Karpas-422 (cell line): ENCODE measurements around the gene IZUMO2. TPM values are rescaled to one million over a fixed set of nuclear protein-coding genes. Genes with fewer than 3 reads are reported as not detected.

Source experiments
- DNase-seq: peaks from one replicate; pipeline ENCODE4 v3.0.0-alpha.2; 2015
- H2AFZ ChIP-seq: fragments of 200-600 bp; sonication (generic); 2 replicates; pipeline ENCODE4 v1.6.1; 2014; ENCODE audit warnings: antibody characterized with exemption, low read length, mixed read lengths
- H3K27ac ChIP-seq: fragments of 200-600 bp; sonication (generic); 2 replicates; pipeline ENCODE4 v1.5.1; 2014; ENCODE audit warnings: mild to moderate bottlenecking, low read length, moderate library complexity
- H3K27me3 ChIP-seq: fragments of 200-600 bp; sonication (generic); 2 replicates; pipeline ENCODE4 v1.6.1; 2014; ENCODE audit warnings: low read length, mixed read lengths
- H3K36me3 ChIP-seq: fragments of 200-600 bp; sonication (generic); 2 replicates; pipeline ENCODE4 v1.6.1; 2014; ENCODE audit warnings: low read length, mixed read lengths; ENCODE audit not compliant: insufficient read depth
- H3K4me1 ChIP-seq: fragments of 200-600 bp; sonication (generic); 2 replicates; pipeline ENCODE4 v1.6.1; 2014; ENCODE audit warnings: mild to moderate bottlenecking, low read length, mixed read lengths
- H3K4me2 ChIP-seq: fragments of 200-600 bp; sonication (generic); 2 replicates; pipeline ENCODE4 v1.6.1; 2014; ENCODE audit warnings: low read length, low read depth, mild to moderate bottlenecking; ENCODE audit not compliant: poor library complexity, severe bottlenecking
- H3K4me3 ChIP-seq: fragments of 200-600 bp; sonication (generic); 2 replicates; pipeline ENCODE4 v1.5.1; 2014; ENCODE audit warnings: mild to moderate bottlenecking, antibody characterized with exemption, low read length, mixed read lengths
- H3K79me2 ChIP-seq: fragments of 200-600 bp; sonication (generic); 2 replicates; pipeline ENCODE4 v1.6.1; 2014; ENCODE audit warnings: mild to moderate bottlenecking, low read length, mixed read lengths
- H3K9ac ChIP-seq: fragments of 200-600 bp; sonication (generic); 2 replicates; pipeline ENCODE4 v1.6.0; 2014; ENCODE audit warnings: low read length
- H3K9me2 ChIP-seq: fragments of 200-600 bp; sonication (generic), shearing (Covaris generic); replicated peaks from 2 replicates; pipeline ENCODE4 v1.6.0; 2014; ENCODE audit warnings: mild to moderate bottlenecking, low read length, moderate library complexity; ENCODE audit not compliant: insufficient read depth
- H3K9me3 ChIP-seq: fragments of 300-700, 200-600 bp; sonication (generic); 2 replicates; pipeline ENCODE4 v1.6.1; 2014; ENCODE audit warnings: low read length, mixed read lengths
- H4K20me1 ChIP-seq: fragments of 200-600 bp; sonication (generic); 2 replicates; pipeline ENCODE4 v1.6.1; 2014; ENCODE audit warnings: mild to moderate bottlenecking, antibody characterized with exemption, low read length, low read depth; ENCODE audit not compliant: insufficient read depth
- total RNA-seq: library from RNA; depleted of rRNA; stranded (reverse); fragments of >200 nt; shearing (Covaris generic); gene quantifications from 2 replicates; pipeline ENCODE4 v1.2.3, GENCODE V29; 2014; ENCODE audit warnings: low replicate concordance; rRNA removed

IZUMO2 gene
- total RNA-seq: not detected in 2 replicates

GRCh38 chr19:50162988-50163387 lies at the start of gene IZUMO2:
TSS of gene IZUMO2 (minus strand) at chr19:50163281. CDS start at chr19:50163194, 87 bp downstream.
- Histone ChIP-seq H3K27me3 (no peaks in the 10 kb centered on the region; the same call in 1 of the 2 replicates), H3K79me2 (no peaks in the 10 kb centered on the region), H3K4me2 (no peak within 1 kb of the TSS), H4K20me1 (no peaks in the 10 kb centered on the region), H3K36me3 (no peaks in the 10 kb centered on the region), H2AFZ (no peak within 1 kb of the TSS), H3K9ac (no peak within 1 kb of the TSS), H3K9me2 (no peaks in the 10 kb centered on the region), H3K27ac (no peak within 1 kb of the TSS), H3K9me3 (peaks cover 4% of the 10 kb centered on the region; the same call in 1 of the 2 replicates), H3K4me1 (no peaks in the 10 kb centered on the region), H3K4me3 (no peak within 1 kb of the TSS)
- no peak for DNase-seq

DNA sequence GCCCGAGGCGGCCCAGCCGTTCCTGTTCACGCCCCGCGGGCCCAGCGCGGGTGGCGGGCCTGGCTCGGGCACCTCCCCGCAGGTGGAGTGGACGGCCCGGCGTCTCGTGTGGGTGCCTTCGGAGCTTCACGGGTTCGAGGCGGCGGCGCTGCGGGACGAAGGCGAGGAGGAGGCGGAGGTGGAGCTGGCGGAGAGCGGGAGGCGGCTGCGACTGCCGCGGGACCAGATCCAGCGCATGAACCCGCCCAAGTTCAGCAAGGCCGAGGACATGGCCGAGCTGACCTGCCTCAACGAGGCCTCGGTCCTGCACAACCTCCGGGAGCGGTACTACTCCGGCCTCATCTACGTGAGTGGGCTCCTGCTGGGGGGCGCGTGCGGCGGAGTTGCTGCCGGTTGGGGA lies 47.3 kb upstream of the IZUMO2 start:
- Histone ChIP-seq H3K9me2 (no peaks in the 10 kb centered on the region), H3K27me3 (no peaks in the 10 kb centered on the region), H3K4me1 (no peaks in the 10 kb centered on the region; the same call in 1 of the 2 replicates), H3K9me3 (no peaks in the 10 kb centered on the region), H3K36me3 (no peaks in the 10 kb centered on the region), H3K79me2 (no peaks in the 10 kb centered on the region), H3K9ac (no peak overlapping the region), H3K4me3 (no peak overlapping the region), H4K20me1 (no peaks in the 10 kb centered on the region), H2AFZ (no peak overlapping the region), H3K27ac (no peak overlapping the region), H3K4me2 (no peak overlapping the region)
- no peak for DNase-seq

DNA sequence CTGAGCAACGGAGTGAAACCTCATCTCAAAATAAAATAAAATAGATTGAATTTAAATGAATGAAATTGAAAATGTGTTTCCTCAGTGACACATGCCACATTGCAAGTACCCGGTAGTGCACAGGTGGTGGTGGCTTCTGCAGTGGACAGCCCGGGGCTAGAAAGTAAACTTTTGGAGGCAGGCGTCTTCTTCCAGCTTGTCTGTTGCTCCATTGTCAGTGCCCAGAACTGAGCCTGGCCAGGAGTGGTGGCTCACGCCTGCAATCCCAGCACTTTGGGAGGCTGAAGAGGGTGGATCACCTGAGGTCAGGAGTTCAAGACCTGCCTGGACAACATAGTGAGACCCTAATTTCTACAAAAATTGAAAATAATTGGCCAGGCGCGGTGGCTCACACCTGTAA lies 46.0 kb upstream of the IZUMO2 start:
- no peaks in the 10 kb centered on the region for H3K79me2 ChIP-seq
- H3K9me3 ChIP-seq: no peaks in the 10 kb centered on the region
- no peak overlapping the region for H3K4me3 ChIP-seq
- no peak overlapping the region for H3K4me2 ChIP-seq
- H2AFZ ChIP-seq: no peak overlapping the region
- no peaks in the 10 kb centered on the region for H3K27me3 ChIP-seq
- H4K20me1 ChIP-seq: no peaks in the 10 kb centered on the region
- no peak for DNase-seq
- no peaks in the 10 kb centered on the region for H3K36me3 ChIP-seq
- no peak overlapping the region for H3K27ac ChIP-seq
- no peaks in the 10 kb centered on the region for H3K9me2 ChIP-seq
- H3K4me1 ChIP-seq: no peaks in the 10 kb centered on the region; the same call in 1 of the 2 replicates
- no peak overlapping the region for H3K9ac ChIP-seq

GRCh38 chr19:50207730-50208129 lies 44.6 kb upstream of the IZUMO2 start:
- Histone ChIP-seq H3K9ac (no peak overlapping the region), H3K4me3 (no peak overlapping the region), H2AFZ (no peak overlapping the region), H3K36me3 (no peaks in the 10 kb centered on the region), H3K4me1 (no peaks in the 10 kb centered on the region; the same call in 1 of the 2 replicates), H3K27me3 (no peaks in the 10 kb centered on the region), H3K79me2 (no peaks in the 10 kb centered on the region), H4K20me1 (no peaks in the 10 kb centered on the region), H3K9me3 (no peaks in the 10 kb centered on the region), H3K27ac (no peak overlapping the region), H3K4me2 (no peak overlapping the region), H3K9me2 (no peaks in the 10 kb centered on the region)
- DNase-seq: no peak

GRCh38 chr19:50206191-50206590 lies 43.1 kb upstream of the IZUMO2 start:
- H3K4me3 ChIP-seq: no peak overlapping the region
- H2AFZ ChIP-seq: no peak overlapping the region
- no peak overlapping the region for H3K4me2 ChIP-seq
- no peak overlapping the region for H3K27ac ChIP-seq
- DNase-seq: no peak
- H3K4me1 ChIP-seq: no peaks in the 10 kb centered on the region; the same call in 1 of the 2 replicates
- no peak overlapping the region for H3K9ac ChIP-seq
- H3K9me3 ChIP-seq: no peaks in the 10 kb centered on the region
- H3K27me3 ChIP-seq: no peaks in the 10 kb centered on the region
- H4K20me1 ChIP-seq: no peaks in the 10 kb centered on the region
- no peaks in the 10 kb centered on the region for H3K79me2 ChIP-seq
- H3K9me2 ChIP-seq: no peaks in the 10 kb centered on the region
- H3K36me3 ChIP-seq: no peaks in the 10 kb centered on the region

DNA sequence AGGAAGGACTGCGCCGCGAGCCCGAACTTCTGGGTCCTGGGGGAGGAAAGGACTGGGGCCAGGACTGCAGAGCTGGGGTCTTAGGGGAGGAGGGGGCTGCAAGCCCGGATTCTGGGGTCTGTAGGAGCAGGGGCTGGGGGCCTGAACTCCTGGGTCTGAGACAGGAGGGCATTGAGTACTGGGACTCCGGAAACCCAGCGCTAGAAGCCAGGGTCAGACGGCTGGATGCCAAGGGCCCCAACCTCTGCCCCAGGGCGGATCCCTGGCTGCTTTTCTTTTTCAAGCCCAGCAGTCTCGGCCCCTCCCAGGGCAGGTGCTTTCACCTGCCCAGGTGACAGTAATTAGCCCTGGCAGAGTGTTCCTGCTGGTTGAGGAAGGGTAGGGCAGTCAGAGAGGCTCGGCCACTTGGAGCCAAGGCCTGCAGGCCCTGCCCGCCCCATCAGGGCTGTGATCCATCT lies 42.6 kb upstream of the IZUMO2 start:
- Histone ChIP-seq H4K20me1 (no peaks in the 10 kb centered on the region), H3K36me3 (no peaks in the 10 kb centered on the region), H3K4me2 (no peak overlapping the region), H3K27ac (no peak overlapping the region), H3K9me2 (no peaks in the 10 kb centered on the region), H3K4me1 (no peaks in the 10 kb centered on the region; the same call in 1 of the 2 replicates), H3K27me3 (no peaks in the 10 kb centered on the region), H3K79me2 (no peaks in the 10 kb centered on the region), H3K9ac (no peak overlapping the region), H3K4me3 (no peak overlapping the region), H2AFZ (no peak overlapping the region), H3K9me3 (no peaks in the 10 kb centered on the region)
- DNase-seq: no peak

GRCh38 chr19:50204811-50205675 lies 42.0 kb upstream of the IZUMO2 start:
- Histone ChIP-seq H3K27me3 (no peaks in the 10 kb centered on the region), H2AFZ (no peak overlapping the region)

DNA sequence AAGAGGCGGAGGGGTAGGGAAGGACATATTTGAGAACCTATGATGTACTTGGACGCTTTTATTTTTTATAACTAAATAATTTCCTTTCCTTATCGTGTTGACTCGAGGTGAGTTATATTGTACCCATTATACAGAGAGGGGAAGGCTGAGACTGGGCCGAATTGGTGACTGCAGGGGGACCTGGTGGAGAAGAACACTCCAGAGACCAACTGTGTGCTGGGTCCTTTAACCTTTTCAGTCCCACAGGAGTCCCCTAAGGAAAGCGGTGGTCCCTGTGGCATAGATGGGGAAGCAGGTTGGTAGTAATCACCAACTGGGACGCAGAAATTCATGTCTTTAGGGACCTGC lies 41.0 kb upstream of the IZUMO2 start:
- Histone ChIP-seq H3K9ac (no peak overlapping the region), H3K4me1 (no peaks in the 10 kb centered on the region; the same call in 1 of the 2 replicates), H3K36me3 (no peaks in the 10 kb centered on the region), H3K27ac (no peak overlapping the region), H2AFZ (no peak overlapping the region), H3K9me2 (no peaks in the 10 kb centered on the region), H3K27me3 (no peaks in the 10 kb centered on the region), H3K79me2 (no peaks in the 10 kb centered on the region), H3K4me2 (no peak overlapping the region), H3K4me3 (no peak overlapping the region), H3K9me3 (no peaks in the 10 kb centered on the region), H4K20me1 (no peaks in the 10 kb centered on the region)
- no peak for DNase-seq

More at GRCh38 chr19:50204811-50205675, 42.0 kb upstream of the IZUMO2 start:
- H3K4me1 ChIP-seq: no peaks in the 10 kb centered on the region; the same call in 1 of the 2 replicates
- H3K27ac ChIP-seq: no peak overlapping the region
- H3K9me3 ChIP-seq: no peaks in the 10 kb centered on the region
- H3K36me3 ChIP-seq: no peaks in the 10 kb centered on the region
- H3K4me3 ChIP-seq: no peak overlapping the region
- no peak overlapping the region for H3K4me2 ChIP-seq
- no peak overlapping the region for H3K9ac ChIP-seq
- no peaks in the 10 kb centered on the region for H3K9me2 ChIP-seq
- no peak for DNase-seq
- no peaks in the 10 kb centered on the region for H4K20me1 ChIP-seq
- no peaks in the 10 kb centered on the region for H3K79me2 ChIP-seq
